ENCODE results near the gene LRRC42.
"Not testable (repeated sequence)": the region's sequence is repeated elsewhere in the genome, so short reads cannot be mapped to it uniquely, and the experiment has no call there.

The LRRC42 gene

GRCh38 chr1:53962395-53962794 lies 16.2 kb downstream of the LRRC42 start:
- H3K4me3 ChIP-seq (ENCODE audit: low read depth, low read length) = no peak overlapping the region
- no peak for DNase-seq (ENCODE audit: low read depth)

- no peak for DNase-seq (ENCODE audit: low read depth)
Measured at GRCh38 chr1:53963460-53963859, 17.3 kb downstream of the LRRC42 start.

GRCh38 chr1:53964109-53964508 lies 18.0 kb downstream of the LRRC42 start:
- DNase-seq (ENCODE audit: low read depth) = no peak
- no peak overlapping the region for H3K4me3 ChIP-seq (ENCODE audit: low read depth, low read length)

More at GRCh38 chr1:53963460-53963859, 17.3 kb downstream of the LRRC42 start:
- no peak overlapping the region for H3K4me3 ChIP-seq (ENCODE audit: low read depth, low read length)

GRCh38 chr1:53966794-53967193 lies 20.6 kb downstream of the LRRC42 start:
- H3K4me3 ChIP-seq (ENCODE audit: low read depth, low read length) = no peak overlapping the region
- DNase-seq (ENCODE audit: low read depth) = no peak

- no peak overlapping the region for H3K4me3 ChIP-seq (ENCODE audit: low read depth, low read length)
- DNase-seq (ENCODE audit: low read depth) = no peak
Measured at GRCh38 chr1:53967409-53968124, 21.4 kb downstream of the LRRC42 start.

- H3K4me3 ChIP-seq (ENCODE audit: low read depth, low read length) = no peak overlapping the region
- no peak for DNase-seq (ENCODE audit: low read depth)
Measured at GRCh38 chr1:53968125-53968513, 22.0 kb downstream of the LRRC42 start.

GRCh38 chr1:53969323-53969722 lies 23.2 kb downstream of the LRRC42 start:
- not testable (repeated sequence) for DNase-seq (ENCODE audit: low read depth); H3K4me3 ChIP-seq (ENCODE audit: low read depth, low read length)

GRCh38 chr1:53971718-53972117 lies 25.6 kb downstream of the LRRC42 start:
- DNase-seq (ENCODE audit: low read depth) = no peak
- H3K4me3 ChIP-seq (ENCODE audit: low read depth, low read length) = no peak overlapping the region

- DNase-seq (ENCODE audit: low read depth) = no peak
- H3K4me3 ChIP-seq (ENCODE audit: low read depth, low read length) = no peak overlapping the region
Measured at GRCh38 chr1:53975861-53976260, 29.7 kb downstream of the LRRC42 start.

- DNase-seq (ENCODE audit: low read depth) = no peak
- H3K4me3 ChIP-seq (ENCODE audit: low read depth, low read length) = no peak overlapping the region
Measured at GRCh38 chr1:53979712-53980450, 33.7 kb downstream of the LRRC42 start.

- no peak overlapping the region for H3K4me3 ChIP-seq (ENCODE audit: low read depth, low read length)
- DNase-seq (ENCODE audit: low read depth) = no peak
Measured at GRCh38 chr1:53981220-53981619, 35.1 kb downstream of the LRRC42 start.

- H3K4me3 ChIP-seq (ENCODE audit: low read depth, low read length) = peak overlapping the region; percentile 31
- no peak for DNase-seq (ENCODE audit: low read depth)
Measured at GRCh38 chr1:53982034-53982762, 36.0 kb downstream of the LRRC42 start.

GRCh38 chr1:53982763-53983104 lies 36.6 kb downstream of the LRRC42 start:
- peak overlapping the region; percentile 31 for H3K4me3 ChIP-seq (ENCODE audit: low read depth, low read length)
- no peak for DNase-seq (ENCODE audit: low read depth)

- no peak for DNase-seq (ENCODE audit: low read depth)
Measured at GRCh38 chr1:53984726-53985125, 38.6 kb downstream of the LRRC42 start.

GRCh38 chr1:53986458-53986857 lies 40.3 kb downstream of the LRRC42 start:
- no peak for DNase-seq (ENCODE audit: low read depth)
- H3K4me3 ChIP-seq (ENCODE audit: low read depth, low read length) = no peak overlapping the region

More at GRCh38 chr1:53984726-53985125, 38.6 kb downstream of the LRRC42 start:
- no peak overlapping the region for H3K4me3 ChIP-seq (ENCODE audit: low read depth, low read length)

GRCh38 chr1:53987880-53988279 lies 41.7 kb downstream of the LRRC42 start:
- peak; percentile 14 for DNase-seq (ENCODE audit: low read depth)
- H3K4me3 ChIP-seq (ENCODE audit: low read depth, low read length) = no peak overlapping the region

- DNase-seq (ENCODE audit: low read depth) = no peak
- no peak overlapping the region for H3K4me3 ChIP-seq (ENCODE audit: low read depth, low read length)
Measured at GRCh38 chr1:53992085-53992874, 46.1 kb downstream of the LRRC42 start.

GRCh38 chr1:53994516-53994915 lies 48.4 kb downstream of the LRRC42 start:
- H3K4me3 ChIP-seq (ENCODE audit: low read depth, low read length); DNase-seq (ENCODE audit: low read depth): not testable (repeated sequence)

- no peak for DNase-seq (ENCODE audit: low read depth)
- no peak overlapping the region for H3K4me3 ChIP-seq (ENCODE audit: low read depth, low read length)
Measured at GRCh38 chr1:53995683-53996082, 49.5 kb downstream of the LRRC42 start.

GRCh38 chr1:53998223-53998622 lies 52.1 kb downstream of the LRRC42 start:
- no peak for DNase-seq (ENCODE audit: low read depth)
- no peak overlapping the region for H3K4me3 ChIP-seq (ENCODE audit: low read depth, low read length)
